GM21360 (cell line): ENCODE results near the gene HGFAC.

ENCODE experiments used
- ATAC-seq: cut with Tn5 transposase; IDR thresholded peaks from one replicate; pipeline ENCODE4 v1.9.1; 2021; ENCODE audit warnings: mild to moderate bottlenecking, moderate library complexity; ENCODE audit not compliant: unreplicated experiment

HGFAC gene

DNA sequence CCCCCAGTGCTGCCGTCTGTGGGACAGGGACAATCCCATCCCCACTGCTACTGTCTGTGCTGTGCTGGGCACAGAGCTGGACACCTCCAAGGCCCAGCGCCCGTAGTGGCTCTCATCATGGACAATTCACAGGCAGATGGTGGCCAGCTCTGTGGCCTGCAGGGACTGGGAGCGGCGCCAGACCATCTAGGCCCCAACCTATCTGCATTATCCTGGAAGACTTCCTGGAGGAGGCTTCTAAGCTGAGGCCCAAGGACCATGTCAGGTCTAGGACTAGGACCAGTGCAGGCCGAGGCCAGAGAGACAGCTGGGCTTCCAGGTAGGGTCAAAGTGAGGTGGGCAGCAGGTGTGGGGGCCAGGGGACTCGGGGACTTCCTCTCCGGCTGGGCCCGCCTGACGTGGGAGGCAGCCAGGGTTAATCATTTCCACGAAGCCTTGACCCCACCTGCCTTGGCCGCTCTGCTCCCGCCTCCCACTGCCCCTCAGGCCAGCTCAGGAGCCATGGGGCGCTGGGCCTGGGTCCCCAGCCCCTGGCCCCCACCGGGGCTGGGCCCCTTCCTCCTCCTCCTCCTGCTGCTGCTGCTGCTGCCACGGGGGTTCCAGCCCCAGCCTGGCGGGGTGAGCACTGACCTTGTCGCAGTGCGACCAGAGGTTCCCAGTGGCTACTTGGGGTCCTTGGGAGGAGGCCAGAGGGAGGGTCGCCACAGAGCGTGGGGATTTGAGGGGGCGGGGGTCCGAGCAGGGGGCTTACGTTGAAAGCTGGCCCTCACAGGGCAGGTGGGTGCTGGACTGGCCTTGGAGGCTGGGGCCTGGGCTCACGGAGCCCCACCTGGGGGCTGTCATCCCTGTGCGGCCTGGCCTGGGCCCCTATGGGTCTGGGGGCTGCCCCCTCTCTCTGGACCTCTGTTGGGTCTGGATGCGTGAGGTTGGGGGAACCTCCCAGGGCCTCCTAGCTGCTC is at the start of gene HGFAC:
TSS of gene HGFAC (plus strand) at position 468 of the 959 bp plus-strand sequence. CDS start at position 502, 34 bp downstream.
- no peak for ATAC-seq

DNA sequence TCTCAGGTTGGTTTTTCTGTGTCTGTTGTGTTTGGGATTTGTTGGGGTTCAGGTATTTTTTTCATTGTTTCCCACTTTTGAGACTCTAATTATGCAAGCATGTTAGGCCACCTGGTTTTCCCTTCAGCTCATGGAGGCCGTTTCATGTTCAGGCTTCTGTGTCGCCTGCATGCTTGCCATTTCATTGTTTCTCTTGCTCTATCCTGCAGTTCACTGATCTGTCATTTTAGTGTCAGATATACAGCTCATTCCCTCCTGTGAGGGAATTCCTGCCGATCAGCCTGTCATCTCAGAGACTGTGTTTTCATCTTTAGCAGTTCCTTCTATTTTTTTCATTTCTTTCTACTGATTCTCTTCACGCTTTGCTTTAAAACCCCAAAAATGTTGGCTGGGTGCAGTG is 49.4 kb upstream of the HGFAC start:
- ATAC-seq: no peak

DNA sequence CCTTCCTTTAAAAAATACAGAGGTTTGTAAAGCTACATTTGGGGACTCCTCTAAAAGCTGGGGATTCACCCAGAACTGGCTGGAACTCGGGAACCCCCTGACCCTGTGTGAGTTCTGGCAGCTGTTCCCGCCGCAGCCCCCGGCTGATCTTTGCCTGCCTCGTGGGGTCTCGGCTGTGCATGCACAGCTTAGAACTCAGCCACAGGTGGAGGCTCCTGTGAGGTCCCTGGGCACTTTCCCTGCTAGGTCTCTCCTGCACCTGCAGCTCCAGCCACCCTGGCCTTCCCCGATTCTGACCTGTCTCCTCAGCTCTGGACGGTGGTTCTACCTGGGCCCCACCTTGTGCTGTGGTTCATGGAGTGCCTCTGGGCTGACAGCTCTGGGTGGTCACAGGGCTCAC is 48.6 kb upstream of the HGFAC start:
- ATAC-seq: no peak

DNA sequence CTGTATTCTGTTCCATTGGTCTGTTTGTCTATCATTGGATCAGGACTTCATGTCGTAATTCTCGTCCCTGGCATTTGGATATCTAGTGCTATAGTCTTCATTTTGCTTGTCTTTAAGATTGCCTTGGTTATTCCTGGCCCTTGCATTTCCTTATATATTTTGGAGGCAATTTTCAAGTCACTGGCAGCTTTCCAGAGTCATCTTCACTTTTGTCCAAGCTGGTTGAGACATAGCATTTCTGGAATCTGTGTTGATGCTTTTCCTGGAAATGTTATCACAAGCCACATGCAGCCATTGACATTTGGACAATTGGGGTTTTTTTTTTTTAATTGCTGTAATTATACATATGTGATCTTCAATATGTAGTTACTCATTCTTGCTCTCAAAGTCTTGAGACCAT is 45.2 kb upstream of the HGFAC start:
- ATAC-seq: no peak

DNA sequence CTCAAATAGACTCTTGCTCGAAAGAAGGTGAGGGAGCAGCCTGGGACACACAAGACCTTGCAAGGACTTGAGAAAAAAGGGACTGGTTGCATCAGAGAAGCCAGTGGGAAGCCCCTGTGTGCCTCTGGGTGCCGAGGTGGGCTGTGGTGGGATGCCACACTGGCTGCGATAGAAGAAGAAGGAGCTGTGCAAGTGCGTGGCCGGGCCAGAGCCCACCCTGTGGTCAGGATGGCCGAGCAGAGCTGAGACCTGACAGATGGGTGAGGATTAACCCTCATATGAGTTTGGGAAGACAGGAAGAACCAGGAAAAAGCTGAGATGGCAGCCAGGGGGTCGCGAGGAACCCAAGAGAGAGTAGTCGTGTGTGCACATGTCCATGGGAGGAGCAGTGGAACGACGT is 44.6 kb upstream of the HGFAC start:
- no peak for ATAC-seq

DNA sequence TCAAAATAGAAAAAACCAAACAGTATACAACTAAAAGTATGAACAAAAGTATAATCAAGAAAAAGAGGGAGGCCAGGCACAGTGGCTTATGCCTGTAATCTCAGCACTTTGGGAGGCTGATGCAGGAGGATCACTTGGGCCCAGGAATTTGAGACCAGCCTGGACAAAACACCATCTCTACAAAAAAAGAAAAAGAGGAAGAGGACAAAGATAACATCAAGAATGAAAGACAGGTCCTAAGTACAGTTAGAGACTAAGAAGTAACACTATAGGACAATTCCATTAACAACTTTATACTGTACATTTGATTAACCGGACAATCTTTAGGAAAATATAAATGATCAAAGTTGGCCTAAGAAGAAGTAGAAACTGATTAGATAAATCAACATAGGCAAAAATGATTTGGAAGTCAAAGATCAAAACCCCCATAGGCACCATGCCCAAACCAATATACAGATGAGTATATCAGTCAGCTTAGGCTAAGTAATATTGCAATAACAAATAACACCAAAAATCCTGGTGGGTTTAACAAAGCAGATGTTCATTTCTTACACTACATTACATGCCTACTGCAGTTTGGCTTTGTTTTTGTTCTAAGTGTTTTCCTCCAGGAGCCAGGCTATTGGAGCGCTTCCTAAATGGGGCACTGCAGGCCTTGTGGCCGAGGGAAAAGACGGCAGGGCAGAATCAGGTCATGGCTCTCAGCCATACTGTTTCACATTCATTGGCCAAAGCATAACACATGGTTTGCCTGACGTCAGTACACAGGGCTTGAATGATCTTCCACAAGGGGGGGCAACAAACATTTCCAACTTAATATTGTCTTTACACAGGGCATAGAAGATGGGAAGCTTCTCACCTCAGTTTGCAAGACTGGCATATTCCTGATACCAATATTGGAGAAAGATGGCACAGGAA is 42.2 kb upstream of the HGFAC start:
- no peak for ATAC-seq

DNA sequence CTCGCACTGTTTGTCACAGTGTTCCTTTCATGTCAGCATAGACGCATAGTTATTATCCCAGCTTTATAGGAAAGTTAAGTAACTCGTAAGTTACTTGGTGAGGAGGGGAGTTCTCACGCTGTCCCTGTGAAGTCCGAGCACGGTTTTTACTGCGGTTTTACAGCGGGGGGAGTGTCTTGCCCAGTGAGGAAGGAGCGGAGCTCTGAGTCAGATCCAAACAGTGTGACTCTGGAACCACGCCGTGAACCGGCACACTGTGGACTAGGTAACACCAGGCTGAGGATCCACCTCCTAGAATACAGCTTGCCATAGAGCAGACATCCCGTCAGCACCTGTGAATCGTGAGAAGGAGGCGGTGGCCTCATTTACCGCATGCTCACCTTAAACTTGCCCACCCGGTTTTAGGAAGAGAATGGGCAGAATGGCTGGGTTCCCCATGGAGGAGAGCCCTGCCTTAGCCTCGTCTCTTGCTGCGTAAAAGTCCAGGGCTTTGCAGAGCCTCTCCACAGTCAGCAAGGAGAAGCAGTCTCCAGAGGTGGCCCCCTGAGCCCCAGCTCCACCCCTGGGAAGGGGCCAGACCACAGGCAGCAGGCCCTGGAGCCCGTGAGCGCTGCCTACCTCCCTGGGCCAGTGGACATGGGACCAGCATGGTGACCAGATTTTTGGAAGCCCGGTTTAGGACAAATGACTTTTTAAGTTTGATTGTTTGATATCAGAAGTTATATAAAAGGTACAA is 40.2 kb upstream of the HGFAC start:
- ATAC-seq: no peak

DNA sequence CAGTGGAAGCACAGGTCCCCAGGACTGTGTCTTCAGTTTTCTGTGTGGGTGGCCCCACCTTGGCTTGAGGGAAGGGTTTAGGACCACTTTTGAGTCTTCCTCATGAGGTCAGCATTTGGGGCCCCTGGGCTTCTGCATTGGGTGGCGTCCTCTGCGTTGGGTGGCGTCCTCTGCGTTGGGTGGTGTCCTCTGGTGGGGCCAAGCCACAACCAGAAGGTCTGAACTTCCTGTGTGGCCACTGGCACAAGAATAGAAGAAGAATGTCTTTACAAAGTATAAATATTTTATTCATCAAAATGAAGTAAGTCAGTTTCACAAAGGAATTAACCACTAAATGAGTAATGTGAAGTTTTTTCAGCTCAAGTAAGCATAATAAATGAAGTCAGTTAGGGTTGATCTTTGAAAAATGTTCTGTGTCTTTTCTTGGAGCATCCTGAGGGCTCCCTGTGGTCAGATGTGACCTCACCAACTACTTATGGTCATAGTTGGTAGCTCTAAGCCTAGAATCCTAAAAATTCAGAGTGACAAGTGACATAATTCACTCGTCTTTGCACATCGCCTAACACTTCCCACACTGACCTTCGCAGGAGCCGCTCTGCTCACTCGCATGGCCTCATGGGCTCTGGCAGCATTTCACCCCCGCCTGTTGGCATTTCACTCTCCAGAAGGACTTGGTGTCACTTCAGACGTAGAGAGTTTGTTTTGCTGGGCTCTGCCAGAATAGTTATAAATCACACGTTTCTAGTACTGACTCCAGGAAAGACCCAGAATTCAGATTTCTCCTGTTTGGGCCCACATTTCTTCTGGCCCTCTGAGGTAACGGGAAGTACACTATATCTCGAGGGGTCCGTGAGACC is 39.0 kb upstream of the HGFAC start:
- no peak for ATAC-seq

DNA sequence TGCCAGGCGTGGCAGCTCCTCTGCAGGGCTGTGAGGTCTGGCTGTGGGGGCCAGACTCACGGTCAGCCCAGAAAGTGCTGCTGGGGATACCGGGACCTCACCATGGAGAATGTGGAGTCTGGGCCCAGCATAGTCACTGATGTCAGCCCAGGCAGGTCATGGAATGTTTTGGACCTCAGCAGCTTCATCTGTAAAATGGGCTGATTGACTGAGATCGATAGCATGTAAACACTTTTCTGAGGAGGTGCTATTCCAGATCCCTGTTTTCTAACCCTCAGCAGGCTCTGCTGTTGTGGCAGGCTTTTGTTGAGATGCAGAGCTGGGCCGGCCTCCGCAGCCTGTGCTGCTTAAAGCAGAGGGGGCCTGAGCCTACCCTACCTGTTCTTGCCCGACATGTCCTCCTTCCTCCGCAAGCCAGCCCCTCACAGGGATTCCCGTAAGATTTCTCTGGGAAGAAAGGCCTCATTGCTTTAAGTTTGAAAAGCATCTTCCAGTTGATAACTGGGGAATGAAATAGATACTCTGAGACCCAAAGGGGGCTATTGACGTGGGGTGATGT is 38.3 kb upstream of the HGFAC start:
- ATAC-seq: no peak

DNA sequence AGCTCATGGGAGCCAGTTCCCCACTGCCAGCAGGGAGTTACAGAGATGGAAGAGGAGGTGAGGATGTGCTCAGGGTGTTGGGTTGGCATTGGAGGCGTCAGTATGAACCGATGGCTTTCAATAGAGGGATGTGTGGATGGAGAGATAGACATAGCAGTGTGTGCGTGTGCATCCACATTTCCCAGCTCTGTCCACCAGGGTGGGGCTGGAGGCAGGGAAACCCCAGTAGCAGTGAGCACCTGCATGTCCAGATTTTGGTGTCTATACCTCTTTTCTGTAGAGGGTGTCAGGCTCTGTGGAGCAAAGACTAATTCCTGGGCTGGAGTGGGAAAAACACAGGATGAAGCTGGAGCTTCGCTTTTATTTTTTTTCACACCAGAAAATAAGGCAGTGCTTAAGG is 37.2 kb upstream of the HGFAC start:
- no peak for ATAC-seq

DNA sequence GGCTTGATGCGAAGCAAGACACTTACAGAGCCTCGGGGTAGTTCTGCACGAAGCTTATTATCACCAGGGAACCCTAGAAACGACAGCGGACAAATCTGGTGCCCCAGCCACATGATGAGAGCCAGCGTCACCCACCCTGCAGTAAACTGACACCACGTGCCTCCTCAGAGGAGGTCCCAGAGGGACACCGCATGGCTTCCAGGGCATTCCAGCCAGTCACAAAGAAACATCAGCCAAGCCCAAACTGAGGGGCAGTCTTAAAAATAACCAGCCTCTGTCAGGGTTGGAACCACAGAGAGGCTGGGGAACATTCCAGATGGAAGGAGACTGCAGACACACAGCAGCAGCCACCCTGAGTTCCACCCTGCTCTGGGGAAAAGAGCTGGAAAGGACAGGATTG is 36.6 kb upstream of the HGFAC start:
- ATAC-seq: no peak

DNA sequence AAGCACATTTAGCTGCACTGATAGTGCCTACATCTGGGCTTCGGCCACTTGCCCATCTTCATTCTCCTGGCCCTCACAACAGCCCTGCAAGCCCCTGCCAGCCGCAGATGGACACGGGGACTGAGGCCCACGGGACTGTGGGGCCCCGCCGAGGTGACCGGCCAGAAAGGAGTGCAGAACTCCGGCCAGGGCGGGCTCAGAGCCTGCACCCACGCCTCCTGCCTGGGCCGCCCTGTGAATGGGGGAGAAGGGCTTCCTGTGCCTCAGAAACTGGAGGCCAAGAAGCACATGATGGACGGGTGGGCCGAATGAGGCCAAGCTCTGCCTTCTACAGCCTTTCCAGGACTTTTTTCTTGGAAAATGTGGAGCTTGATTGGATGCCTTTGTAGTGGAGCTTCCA is 35.7 kb upstream of the HGFAC start:
- no peak for ATAC-seq

DNA sequence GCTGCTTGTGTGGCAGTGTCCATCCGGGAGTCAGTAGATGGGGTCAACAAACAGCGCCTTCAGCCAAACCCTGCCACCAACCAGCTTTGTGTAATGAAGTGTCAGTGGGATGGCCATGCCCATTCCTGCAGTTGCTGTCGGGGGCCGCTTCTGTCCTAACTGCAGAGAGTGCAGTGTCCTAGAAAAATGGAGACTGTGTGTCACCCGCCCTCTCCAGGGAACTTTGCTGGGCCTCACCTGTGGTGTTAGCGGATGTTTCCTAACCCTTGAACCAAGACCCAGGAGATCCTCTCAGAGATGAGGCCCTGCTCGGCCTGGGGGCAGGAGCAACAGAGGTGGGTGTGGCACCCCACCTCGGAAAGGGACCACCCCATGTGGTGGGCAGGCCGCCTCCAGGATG is 35.3 kb upstream of the HGFAC start:
- no peak for ATAC-seq

DNA sequence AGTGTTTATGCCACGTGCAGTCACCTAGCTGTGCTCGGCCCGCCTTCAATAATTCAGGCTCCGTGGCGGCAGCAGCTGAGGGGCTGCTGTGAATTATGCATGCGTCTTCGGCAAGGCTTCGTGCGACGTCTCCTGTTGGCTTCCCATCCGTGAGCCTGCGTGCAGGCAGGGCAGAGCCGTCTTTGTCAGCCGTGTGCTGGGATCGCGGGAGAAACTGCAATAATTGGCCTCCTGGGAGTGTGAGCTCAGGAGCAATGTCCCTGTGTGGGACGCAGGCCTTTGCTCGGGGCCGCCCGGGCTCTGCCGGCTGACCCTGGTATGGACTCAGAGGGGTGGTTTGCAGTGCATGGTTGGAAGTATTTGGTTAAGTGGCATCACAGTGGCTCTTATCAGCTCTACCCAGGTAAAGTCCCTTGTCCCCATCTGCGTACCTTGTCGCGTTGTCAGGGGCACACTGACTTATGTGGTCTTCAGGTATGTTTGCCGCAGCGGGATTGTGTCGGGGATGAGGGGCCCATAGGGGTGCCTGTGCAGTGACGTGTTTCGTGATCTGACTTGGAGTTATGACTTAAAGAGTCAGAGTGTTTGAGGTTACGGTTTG is 34.5 kb upstream of the HGFAC start:
- ATAC-seq: no peak

DNA sequence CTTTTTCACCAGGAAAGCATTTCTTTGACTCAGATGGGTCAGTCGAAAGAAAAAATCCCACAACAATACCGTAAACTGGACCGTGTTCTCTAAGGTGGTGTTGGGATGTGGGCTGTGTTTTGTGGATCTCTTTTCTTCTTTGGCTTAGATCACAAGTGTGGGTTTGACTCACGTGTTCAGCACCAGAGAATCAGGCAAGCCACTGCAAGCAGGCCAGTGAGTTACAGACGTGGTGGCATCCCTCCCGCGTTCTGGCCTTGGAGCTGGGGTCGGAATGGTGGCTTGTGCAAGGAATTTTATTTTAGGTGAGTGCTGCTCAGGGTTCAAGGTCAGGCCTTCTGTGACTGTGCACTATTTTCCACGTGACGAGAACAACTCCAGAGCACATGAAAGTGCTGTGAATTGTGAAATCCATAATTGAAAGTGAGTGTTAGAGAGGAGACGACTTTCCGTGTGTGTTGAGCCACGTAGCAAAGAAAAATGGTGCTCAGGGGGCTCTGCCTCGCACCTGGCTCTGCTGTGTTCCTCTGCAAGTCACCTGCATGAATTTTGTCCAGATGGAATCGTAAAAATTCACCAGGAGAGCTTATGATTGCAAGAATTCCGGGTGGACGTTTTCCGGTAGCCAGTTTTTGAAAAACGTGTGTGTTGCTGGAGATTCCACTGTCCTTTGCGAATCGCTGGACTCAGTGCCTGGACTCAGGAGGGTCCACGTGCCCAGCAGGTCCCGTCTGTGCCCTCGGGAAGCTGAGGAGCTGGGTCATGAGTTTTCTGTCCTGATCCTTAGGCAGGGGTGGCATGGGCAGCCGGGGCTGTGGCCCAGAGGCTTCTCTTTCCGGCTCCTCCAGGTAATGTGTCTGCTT is 33.6 kb upstream of the HGFAC start:
- ATAC-seq: no peak

DNA sequence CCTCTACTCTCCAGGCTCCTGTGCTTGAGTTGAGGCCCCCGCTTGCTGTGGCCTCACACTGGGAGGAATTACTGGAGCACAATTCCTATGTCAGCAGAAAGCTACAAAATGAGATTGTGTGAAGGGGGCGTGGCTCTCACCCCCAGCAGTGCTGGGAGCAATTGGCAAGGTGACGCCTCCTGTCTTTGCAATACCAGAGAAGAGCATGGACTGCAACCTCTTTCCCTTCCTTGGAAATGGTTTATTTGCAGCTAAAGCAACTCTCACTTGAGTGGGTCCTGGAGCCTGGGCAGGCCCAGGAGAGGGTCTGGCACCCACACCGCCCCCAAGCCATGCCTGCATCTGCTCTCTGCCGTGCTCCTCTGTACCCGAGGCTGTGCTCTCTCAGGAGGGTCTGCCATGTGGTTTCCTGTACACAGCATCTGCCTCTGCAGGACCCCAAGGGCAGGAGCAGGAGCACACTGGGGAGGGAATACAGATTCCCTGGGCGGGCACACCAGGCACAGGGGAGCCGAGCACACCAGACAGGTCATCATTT is 32.9 kb upstream of the HGFAC start:
- ATAC-seq: no peak

DNA sequence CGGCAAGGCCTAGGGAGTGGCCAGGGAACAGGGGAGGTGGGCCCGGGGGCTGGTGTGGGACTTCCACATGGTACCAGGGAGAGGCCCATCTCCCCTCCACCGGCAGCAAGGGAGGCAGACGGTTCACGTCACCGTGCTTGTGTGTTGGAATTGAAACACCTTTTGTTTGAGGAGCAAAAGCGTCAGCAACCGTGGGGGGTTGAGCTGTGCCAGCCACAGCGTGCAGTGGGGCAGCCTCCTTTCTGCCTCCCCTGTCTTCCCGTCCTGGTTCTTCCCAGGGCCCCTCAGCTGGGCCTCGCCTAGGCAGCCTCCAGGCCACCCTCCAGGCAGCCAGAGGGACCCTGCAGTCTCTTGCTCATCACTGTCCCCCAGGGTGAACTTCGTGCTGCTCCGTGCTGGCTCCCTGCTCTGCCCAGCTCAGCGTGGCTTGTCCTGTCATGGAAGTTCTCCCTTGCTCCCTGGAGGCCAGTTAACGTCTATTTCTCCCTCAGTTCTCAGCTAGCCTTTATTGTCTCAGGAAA is 32.1 kb upstream of the HGFAC start:
- no peak for ATAC-seq
